Activated CD4-positive, alpha-beta memory T cell treated with anti-CD3 and anti-CD28 coated beads, Interleukin-2, amount 10 ng/mL, durations not matched to agents 7 days and 5 days (primary cell): ENCODE results near the gene SLC7A10. TPM values are rescaled to one million over a fixed set of nuclear protein-coding genes. Genes with fewer than 3 reads are reported as not detected.
"Not testable (repeated sequence)": the region's sequence is repeated elsewhere in the genome, so short reads cannot be mapped to it uniquely, and the experiment has no call there.

ENCODE experiments used
- CTCF ChIA-PET: fragments of 350-600 bp; sonication (Branson Sonifier 250); formaldehyde crosslinking; loops from one replicate; lab custom pipeline; 2021; ENCODE audit warnings: antibody characterized with exemption, inconsistent platforms; lab: Charles Lee
- POLR2A ChIA-PET: fragments of 350-600 bp; sonication (Branson Sonifier 250); formaldehyde crosslinking; loops from one replicate; lab custom pipeline; 2021; ENCODE audit warnings: antibody characterized with exemption; lab: Charles Lee
- DNase-seq: peaks from one replicate; pipeline ENCODE4 v3.0.0-alpha.2; 2020
- H3K27ac Mint-ChIP-seq: one replicate; pipeline ENCODE4 v1.8.0; 2021; ENCODE audit warnings: mild to moderate bottlenecking, mixed read lengths
- H3K27me3 Mint-ChIP-seq: one replicate; pipeline ENCODE4 v1.8.0; 2021; ENCODE audit warnings: mixed read lengths
- H3K36me3 Mint-ChIP-seq: one replicate; pipeline ENCODE4 v1.8.0; 2021; ENCODE audit warnings: low read depth, mixed read lengths
- H3K4me1 Mint-ChIP-seq: one replicate; pipeline ENCODE4 v1.8.0; 2021; ENCODE audit warnings: mixed read lengths
- H3K4me3 Mint-ChIP-seq: one replicate; pipeline ENCODE4 v1.8.0; 2021; ENCODE audit warnings: mild to moderate bottlenecking, mixed read lengths
- H3K9me3 Mint-ChIP-seq: one replicate; pipeline ENCODE4 v1.8.0; 2021; ENCODE audit warnings: mixed read lengths
- total RNA-seq, 2 experiments: library from RNA; stranded (reverse); gene quantifications; one replicate each; pipeline ENCODE4 v1.2.3, GENCODE V29; 2021

Gene SLC7A10
- total RNA-seq, 2 experiments from 2014 or later = not detected

DNA sequence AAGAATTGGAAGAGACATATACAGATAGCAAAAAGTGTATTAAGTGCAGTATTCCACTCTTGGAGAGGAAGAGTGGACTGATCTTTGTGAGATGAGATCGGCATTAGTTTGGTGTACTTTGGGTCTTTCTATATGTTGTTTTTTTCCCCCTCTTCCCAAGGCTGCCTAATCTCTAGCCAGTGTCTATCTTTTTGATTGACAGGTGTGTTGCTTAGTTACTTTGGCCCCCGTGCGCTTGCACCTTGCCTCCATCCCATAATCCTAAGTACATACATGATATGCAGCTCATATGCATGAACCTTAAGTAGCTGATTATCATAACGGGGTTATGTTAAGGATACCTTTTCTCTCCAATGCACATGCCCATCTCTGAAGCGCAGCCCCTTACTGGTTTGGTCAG is 4.3 kb upstream of the SLC7A10 start:
- DNase-seq = no peak
- H3K4me1 Mint-ChIP-seq = peaks cover 2% of the 10 kb centered on the region
- H3K4me3 Mint-ChIP-seq = no peak overlapping the region
- peaks cover 43% of the 10 kb centered on the region for H3K27me3 Mint-ChIP-seq
- ChIA-PET POLR2A (no interaction called here), CTCF (no interaction called here)
- peaks cover 11% of the 10 kb centered on the region for H3K36me3 Mint-ChIP-seq
- no peak overlapping the region for H3K27ac Mint-ChIP-seq
- H3K9me3 Mint-ChIP-seq = peaks cover 13% of the 10 kb centered on the region

DNA sequence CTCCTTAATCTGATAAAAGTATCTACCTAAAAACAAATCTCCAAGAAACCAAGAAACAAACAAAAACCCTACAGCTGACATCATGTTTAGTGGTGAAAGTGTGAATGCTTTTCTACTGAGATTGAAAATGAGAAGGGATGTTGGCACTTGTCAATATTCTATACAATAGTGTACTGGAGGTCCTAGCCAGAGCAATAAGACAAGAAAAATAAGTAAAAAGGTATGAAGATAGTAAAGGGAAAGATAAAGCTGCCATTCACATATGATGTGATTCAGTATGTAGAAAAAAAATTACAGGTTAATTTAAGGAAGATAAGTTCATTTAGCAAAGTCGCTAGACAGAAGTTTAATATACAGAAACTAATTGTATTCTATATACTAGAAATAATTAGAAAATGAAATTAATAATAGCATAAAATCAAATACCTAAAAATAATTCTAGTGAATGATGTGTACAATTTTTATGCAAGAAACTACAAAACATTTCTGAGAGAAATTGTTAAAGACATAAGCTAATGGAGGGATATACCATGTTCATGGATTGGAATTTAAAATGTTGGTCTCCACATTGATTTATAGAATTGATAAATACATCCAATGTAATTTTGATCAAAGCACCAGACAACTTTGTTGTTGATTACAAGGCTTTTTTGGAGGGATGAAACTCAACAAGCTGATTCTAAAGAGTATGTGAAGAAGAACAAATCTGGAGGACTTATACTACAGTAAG is 2.4 kb upstream of the SLC7A10 start:
- peaks cover 2% of the 10 kb centered on the region for H3K4me1 Mint-ChIP-seq
- CTCF ChIA-PET = no interaction called here
- DNase-seq = no peak
- no peak overlapping the region for H3K27ac Mint-ChIP-seq
- POLR2A ChIA-PET = no interaction called here
- H3K27me3 Mint-ChIP-seq = peaks cover 58% of the 10 kb centered on the region
- H3K9me3 Mint-ChIP-seq = peaks cover 13% of the 10 kb centered on the region
- no peak overlapping the region for H3K4me3 Mint-ChIP-seq
- peaks cover 11% of the 10 kb centered on the region for H3K36me3 Mint-ChIP-seq

DNA sequence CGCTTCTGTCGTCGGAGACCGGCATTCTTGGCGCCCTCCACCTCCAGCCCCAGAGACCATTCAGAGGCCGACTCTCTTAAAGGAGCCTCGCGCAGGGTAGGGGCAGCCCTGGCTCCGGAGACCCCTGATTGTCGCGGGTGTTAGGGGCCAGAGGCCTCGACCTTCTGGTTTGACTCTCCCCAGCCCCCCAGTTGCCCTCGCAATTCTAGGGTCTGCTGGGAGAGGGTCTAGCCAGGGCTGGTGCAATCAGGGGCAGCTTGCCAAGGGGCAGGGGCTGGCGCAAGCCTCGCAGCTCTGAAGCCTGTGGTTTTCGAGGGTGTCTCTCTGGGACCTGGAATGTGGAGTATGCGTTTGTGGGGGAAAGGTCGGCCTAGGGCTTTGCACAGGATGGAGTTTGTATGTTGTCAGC is 1.6 kb upstream of the SLC7A10 start:
- Mint-ChIP-seq H3K36me3 (peaks cover 11% of the 10 kb centered on the region), H3K4me3 (no peak overlapping the region), H3K27me3 (peaks cover 63% of the 10 kb centered on the region), H3K9me3 (peaks cover 13% of the 10 kb centered on the region), H3K27ac (no peak overlapping the region), H3K4me1 (peaks cover 2% of the 10 kb centered on the region)
- ChIA-PET CTCF (no interaction called here), POLR2A (no interaction called here)
- DNase-seq = no peak

DNA sequence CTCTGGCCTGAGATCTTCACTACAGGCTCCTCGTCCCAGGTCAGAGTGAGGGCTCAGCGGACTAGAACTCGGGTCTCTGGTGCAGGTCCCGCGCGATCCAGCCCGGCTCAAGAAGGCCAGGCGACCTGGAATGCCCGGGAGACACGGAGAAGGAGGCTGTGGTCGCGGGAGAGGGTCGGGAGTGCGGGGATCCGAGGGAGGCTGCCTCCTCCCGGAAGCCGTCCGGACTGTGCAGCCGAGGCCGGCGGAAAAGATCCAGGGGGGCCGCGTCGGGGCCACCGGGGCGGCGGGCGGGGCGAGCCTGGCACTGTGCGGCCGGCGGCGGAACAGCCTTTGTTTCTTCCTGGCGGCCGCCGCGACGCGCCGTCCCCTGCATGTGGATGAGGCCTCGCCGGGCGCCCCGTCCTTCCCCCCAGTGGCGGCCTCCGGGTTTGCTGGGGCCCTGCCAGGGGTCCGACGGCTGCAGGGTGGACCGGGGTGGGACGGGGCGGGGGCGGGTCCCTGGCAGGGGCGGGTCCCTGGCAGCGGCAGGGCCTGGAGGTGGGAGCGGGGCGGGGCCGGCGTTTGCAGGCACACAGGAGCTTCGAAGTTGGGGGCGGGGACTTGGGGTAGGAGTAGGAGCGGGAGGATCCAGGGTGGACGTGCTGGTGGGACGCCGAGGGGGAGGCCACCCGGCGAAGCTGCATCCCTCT is 1.0 kb upstream of the SLC7A10 start:
- CTCF ChIA-PET = no interaction called here

DNA sequence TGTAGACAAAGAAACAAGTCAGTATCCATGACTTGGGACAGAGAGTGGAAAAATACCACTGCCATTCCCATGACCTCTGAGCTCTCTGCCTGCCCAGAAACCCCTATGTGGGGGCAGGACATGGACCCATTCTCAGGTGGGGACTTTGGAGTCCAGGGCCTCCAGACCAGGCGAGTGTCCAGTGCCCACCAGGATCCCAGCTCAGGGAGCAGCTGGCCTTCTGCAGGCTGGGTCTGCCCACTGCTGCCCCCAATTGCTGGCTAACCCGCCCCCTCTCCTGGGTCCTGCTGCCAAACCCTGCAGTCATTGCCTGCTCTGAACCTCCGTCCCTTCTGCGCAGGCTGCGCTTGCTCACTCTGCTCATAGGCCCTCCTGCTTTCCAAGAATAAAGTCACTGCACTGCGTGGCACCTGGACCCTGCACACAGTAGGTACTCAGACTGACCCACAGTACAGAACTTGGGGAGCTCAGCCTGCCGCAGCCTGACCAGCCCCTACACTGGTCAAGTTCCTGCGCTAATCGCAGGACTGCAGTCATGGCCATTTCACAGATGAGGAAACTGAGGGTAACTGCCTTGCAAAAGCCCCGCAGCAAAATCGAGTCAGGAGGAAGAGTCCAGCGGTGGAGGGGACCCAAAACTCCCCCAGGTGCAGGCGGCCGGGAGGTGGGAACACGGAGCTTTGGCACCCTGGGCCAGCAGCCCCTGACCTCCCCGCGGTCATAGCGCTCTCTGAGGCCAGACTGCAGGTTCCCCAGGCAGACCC is 774 bp downstream of the SLC7A10 start:
- H3K27ac Mint-ChIP-seq = no peak overlapping the region
- DNase-seq = no peak
- H3K4me1 Mint-ChIP-seq = peaks cover 2% of the 10 kb centered on the region
- H3K4me3 Mint-ChIP-seq = no peak overlapping the region
- H3K36me3 Mint-ChIP-seq = peaks cover 11% of the 10 kb centered on the region
- POLR2A ChIA-PET = no interaction called here
- CTCF ChIA-PET = no interaction called here
- peaks cover 13% of the 10 kb centered on the region for H3K9me3 Mint-ChIP-seq
- peaks cover 53% of the 10 kb centered on the region for H3K27me3 Mint-ChIP-seq

More for the DNA sequence above, 1.0 kb upstream of the SLC7A10 start:
- Mint-ChIP-seq H3K27ac (no peak overlapping the region), H3K36me3 (peaks cover 11% of the 10 kb centered on the region), H3K4me1 (peaks cover 2% of the 10 kb centered on the region), H3K4me3 (no peak overlapping the region), H3K27me3 (peaks cover 63% of the 10 kb centered on the region), H3K9me3 (peaks cover 13% of the 10 kb centered on the region)
- POLR2A ChIA-PET = no interaction called here
- DNase-seq = no peak

DNA sequence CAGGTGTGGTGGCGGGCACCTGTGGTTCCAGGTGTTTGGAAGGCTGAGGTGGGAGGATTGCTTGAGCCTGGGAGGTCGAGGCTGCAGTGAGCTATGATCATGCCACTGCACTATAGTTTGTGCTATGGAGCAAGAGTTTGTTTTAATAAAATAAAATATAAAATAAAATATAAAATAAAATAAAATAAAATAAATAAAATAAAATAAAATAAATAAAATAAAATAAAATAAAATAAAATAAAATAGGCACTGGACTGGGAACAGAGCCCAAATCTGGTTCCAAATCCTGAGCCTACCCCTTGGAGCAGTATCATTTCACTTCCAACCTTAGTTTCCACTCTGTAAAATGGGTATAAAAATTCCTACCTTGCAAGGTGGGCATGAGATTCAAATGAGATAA is 3.4 kb downstream of the SLC7A10 start:
- POLR2A ChIA-PET, DNase-seq, H3K9me3 Mint-ChIP-seq, CTCF ChIA-PET, H3K4me1 Mint-ChIP-seq, H3K27ac Mint-ChIP-seq, H3K4me3 Mint-ChIP-seq, H3K36me3 Mint-ChIP-seq: not testable (repeated sequence)
- H3K27me3 Mint-ChIP-seq = peaks cover 33% of the 10 kb centered on the region

DNA sequence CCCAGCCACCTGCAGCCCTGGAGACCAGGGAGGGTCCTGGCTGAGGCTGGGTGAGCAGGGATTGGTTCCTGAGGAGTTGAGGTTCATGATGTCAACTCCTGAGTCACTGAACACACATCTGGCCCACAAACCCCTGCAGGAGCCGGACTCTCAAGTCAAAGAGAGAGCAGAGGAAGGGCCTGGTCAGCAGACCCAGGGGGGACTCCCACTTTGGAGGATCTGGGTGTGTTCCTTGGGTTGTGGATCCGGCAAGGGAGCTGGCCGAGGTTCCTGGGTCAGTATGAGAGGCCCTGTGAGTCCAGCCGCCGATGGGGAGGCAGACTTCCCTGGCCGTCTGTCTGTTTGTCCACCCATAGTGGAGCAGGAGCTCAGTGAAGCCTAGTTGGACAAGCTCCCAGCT is 4.0 kb downstream of the SLC7A10 start:
- Mint-ChIP-seq H3K36me3 (peaks cover 4% of the 10 kb centered on the region), H3K9me3 (no peaks in the 10 kb centered on the region), H3K4me3 (no peak overlapping the region), H3K27me3 (peaks cover 30% of the 10 kb centered on the region), H3K4me1 (peaks cover 2% of the 10 kb centered on the region), H3K27ac (no peak overlapping the region)
- DNase-seq = no peak
- CTCF ChIA-PET = no interaction called here
- POLR2A ChIA-PET = no interaction called here

DNA sequence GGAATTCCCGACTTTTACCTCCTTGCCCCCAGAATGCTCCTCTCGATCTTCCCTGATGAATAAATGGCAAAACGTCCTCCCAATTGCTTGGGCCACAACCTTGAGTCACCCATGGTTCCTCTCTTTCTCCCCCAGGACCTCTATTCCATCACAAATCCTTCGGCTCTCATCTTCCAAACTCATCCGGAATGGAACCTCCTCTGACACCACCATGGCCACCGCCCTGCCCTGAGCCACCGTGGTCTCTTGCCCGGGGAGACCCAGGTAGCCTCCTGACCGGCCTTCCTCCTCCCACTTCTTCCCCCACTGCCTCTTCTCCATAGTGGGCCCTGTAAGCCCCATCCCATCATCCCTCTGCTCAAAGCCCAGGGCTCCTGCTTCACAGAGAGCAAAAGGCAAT is 4.9 kb downstream of the SLC7A10 start:
- POLR2A ChIA-PET = no interaction called here
- Mint-ChIP-seq H3K4me1 (no peaks in the 10 kb centered on the region), H3K4me3 (no peak overlapping the region), H3K27me3 (peaks cover 22% of the 10 kb centered on the region), H3K36me3 (no peaks in the 10 kb centered on the region), H3K27ac (no peak overlapping the region), H3K9me3 (no peaks in the 10 kb centered on the region)
- CTCF ChIA-PET = no interaction called here
- no peak for DNase-seq

DNA sequence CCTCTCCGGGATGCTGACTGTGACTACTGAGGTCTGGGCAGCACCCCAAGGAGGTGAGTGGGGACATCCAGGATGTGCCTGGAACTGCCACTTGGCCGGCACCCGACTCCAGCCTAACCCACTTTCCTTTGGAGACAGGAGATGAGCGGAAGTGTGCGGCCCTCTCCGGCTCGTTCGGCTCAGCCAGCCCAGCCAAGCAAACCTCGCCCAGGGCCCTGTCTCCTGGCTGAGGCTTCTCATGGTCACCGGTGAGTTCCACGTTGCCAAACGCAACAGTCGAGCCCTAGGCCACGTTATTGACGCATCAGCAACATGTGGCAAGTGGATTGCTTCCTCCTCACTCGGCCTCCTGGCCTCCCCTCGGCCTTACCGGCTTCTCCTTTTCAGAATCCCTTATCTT is 5.5 kb downstream of the SLC7A10 start:
- H3K4me1 Mint-ChIP-seq = no peaks in the 10 kb centered on the region
- H3K4me3 Mint-ChIP-seq = no peak overlapping the region
- no peak for DNase-seq
- ChIA-PET CTCF (no interaction called here), POLR2A (no interaction called here)
- H3K36me3 Mint-ChIP-seq = no peaks in the 10 kb centered on the region
- H3K9me3 Mint-ChIP-seq = no peaks in the 10 kb centered on the region
- H3K27ac Mint-ChIP-seq = no peak overlapping the region
- peaks cover 21% of the 10 kb centered on the region for H3K27me3 Mint-ChIP-seq

DNA sequence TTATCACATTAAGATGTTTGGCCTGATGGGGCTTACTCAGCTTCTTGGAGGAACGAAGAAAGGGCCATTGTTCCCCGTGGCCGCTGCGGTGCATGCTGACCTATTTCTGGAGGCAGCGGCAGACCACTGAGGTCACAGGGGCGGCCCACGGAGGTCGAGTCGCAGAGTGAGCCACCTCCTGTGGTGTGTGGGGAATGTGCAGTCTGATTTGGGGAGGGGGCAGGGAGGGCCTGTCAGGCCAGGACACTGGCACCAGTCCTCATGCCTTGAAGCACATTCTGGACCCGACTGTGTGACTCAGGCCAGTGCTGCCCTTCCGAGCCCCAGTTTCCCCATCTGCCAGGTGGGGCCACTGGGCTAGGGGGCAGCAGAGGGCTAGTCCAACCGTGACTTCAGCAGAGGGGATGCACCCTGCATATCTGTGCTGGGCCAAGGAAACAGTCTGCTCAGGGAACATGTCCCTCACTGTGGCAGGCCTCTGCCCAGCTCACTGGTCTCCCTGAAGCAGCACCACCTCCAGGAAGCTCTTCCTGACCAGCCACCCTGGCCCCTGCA is 6.3 kb downstream of the SLC7A10 start:
- no peaks in the 10 kb centered on the region for H3K36me3 Mint-ChIP-seq
- H3K4me3 Mint-ChIP-seq = no peak overlapping the region
- no peak for DNase-seq
- H3K27me3 Mint-ChIP-seq = peaks cover 14% of the 10 kb centered on the region
- no peaks in the 10 kb centered on the region for H3K9me3 Mint-ChIP-seq
- H3K27ac Mint-ChIP-seq = no peak overlapping the region
- no peaks in the 10 kb centered on the region for H3K4me1 Mint-ChIP-seq
- CTCF ChIA-PET = no interaction called here
- POLR2A ChIA-PET = no interaction called here

DNA sequence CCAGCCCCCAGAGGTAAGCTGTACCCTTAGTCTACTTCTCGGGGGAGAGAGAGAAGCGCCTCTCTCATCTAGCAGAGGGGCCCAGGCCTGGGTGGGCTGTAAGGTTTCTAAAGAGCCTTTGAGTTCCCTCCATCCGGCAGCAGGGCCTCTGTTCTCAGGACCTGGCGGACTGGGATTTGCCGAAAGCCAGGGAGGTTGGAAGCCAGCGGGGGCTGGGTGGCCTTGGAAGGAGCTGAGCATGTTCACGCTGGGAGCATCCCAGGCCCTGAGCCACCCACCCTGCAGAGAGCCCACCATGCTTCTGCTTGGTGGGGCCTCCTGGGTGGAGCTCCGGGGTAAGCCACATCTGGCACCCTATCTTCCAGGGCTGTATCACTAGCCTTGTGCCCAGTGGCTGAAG is 7.8 kb downstream of the SLC7A10 start:
- Mint-ChIP-seq H3K27ac (no peak overlapping the region), H3K9me3 (no peaks in the 10 kb centered on the region), H3K4me3 (no peak overlapping the region), H3K4me1 (no peaks in the 10 kb centered on the region), H3K27me3 (peaks cover 3% of the 10 kb centered on the region), H3K36me3 (no peaks in the 10 kb centered on the region)
- ChIA-PET CTCF (interaction anchor here (0.7 kb wide), 1 partner anchor 213 kb away, joined by 4 read pairs; no protein-coding TSS in a partner anchor), POLR2A (no interaction called here)
- no peak for DNase-seq

DNA sequence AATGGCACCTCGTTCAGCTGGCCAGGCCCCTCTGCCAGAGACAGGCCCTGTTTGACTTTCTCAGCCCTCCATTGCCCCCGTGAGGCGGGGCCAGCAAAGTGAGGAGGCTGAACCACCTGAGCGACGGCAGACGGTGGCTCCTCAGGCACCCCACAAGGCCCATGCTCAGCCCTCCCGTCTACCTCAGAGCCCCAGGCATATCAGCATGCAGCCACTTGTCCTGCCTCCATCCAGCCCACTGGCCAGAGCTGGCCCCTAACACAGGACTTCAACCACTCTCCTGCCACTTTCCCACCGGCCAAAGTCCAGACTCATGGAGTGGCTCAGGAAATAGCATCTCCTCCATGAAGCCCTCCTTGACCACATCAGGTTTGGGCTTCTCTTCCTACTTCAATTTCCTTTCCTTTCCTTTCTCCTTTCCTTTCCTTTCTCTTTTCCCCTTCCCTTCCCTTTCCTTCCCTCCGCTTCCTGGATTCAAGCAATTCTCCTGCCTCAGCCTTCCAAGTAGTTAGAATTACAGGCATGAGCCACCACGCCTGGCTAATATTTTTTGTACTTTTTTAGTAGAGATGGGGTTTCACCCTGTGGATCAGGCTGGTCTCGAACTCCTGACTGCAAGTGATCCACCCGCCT is 9.3 kb downstream of the SLC7A10 start:
- no peak overlapping the region for H3K27ac Mint-ChIP-seq
- no peak for DNase-seq
- H3K9me3 Mint-ChIP-seq = no peaks in the 10 kb centered on the region
- no peaks in the 10 kb centered on the region for H3K4me1 Mint-ChIP-seq
- POLR2A ChIA-PET = interaction anchor here (0.6 kb wide), 1 partner anchor 35 kb away, joined by 3 read pairs; no protein-coding TSS in a partner anchor
- no peaks in the 10 kb centered on the region for H3K36me3 Mint-ChIP-seq
- no peaks in the 10 kb centered on the region for H3K27me3 Mint-ChIP-seq
- no peak overlapping the region for H3K4me3 Mint-ChIP-seq
- CTCF ChIA-PET = no interaction called here
